PC-9 (cell line): ENCODE results near the gene KRT8. TPM values are rescaled to one million over a fixed set of nuclear protein-coding genes. Genes with fewer than 3 reads are reported as not detected.

ENCODE experiments used
- BruUV-seq: library from RNA; stranded (reverse); fragments of 400-500 nt; replicated peaks from 2 replicates; lab custom pipeline; 2021; lab: Mats Ljungman, UMichigan
- CTCF ChIA-PET: fragments of 300-600 bp; sonication (Branson Sonifier 250); formaldehyde crosslinking; loops from one replicate; lab custom pipeline; 2022; ENCODE audit warnings: antibody characterized with exemption; lab: Charles Lee
- POLR2A ChIA-PET: fragments of 300-600 bp; sonication (Branson Sonifier 250); formaldehyde crosslinking; loops from one replicate; lab custom pipeline; 2022; ENCODE audit warnings: antibody characterized with exemption; ENCODE audit not compliant: unreplicated experiment; lab: Charles Lee
- DNase-seq, 2 experiments: peaks; one replicate each; pipeline versions ENCODE4 v3.0.0 to v3.0.0-alpha.2; 2015 to 2022; ENCODE audit warnings: mixed read lengths in 1 of 2
- H2AFZ ChIP-seq: fragments of 200-600 bp; sonication (generic); 2 replicates; pipeline ENCODE4 v1.8.1; 2017; ENCODE audit warnings: antibody characterized with exemption
- H3F3A ChIP-seq: fragments of 200-600 bp; sonication (generic); 2 replicates; pipeline ENCODE4 v1.8.1; 2017; ENCODE audit warnings: antibody characterized with exemption, mild to moderate bottlenecking, low read depth; ENCODE audit not compliant: insufficient read depth
- H3K27ac ChIP-seq: fragments of 200-600 bp; sonication (generic); 2 replicates; pipeline ENCODE4 v1.6.1; 2016; ENCODE audit warnings: mixed run types
- H3K27me3 ChIP-seq: fragments of 200-600 bp; sonication (generic); 2 replicates; pipeline ENCODE4 v1.6.1; 2016; ENCODE audit warnings: low read depth, mixed run types; ENCODE audit not compliant: insufficient read depth
- H3K36me3 ChIP-seq: fragments of 200-600 bp; sonication (generic); 2 replicates; pipeline ENCODE4 v1.6.1; 2016; ENCODE audit warnings: low read depth, mixed run types
- H3K4me1 ChIP-seq: fragments of 200-600 bp; sonication (generic); replicated peaks from 2 replicates; pipeline ENCODE4 v1.6.1; 2016; ENCODE audit warnings: mixed run types; ENCODE audit not compliant: insufficient read depth
- H3K4me2 ChIP-seq: fragments of 200-600 bp; sonication (generic); 2 replicates; pipeline ENCODE4 v1.6.1; 2017; ENCODE audit warnings: mixed run types
- H3K4me3 ChIP-seq: fragments of 200-600 bp; sonication (generic); 2 replicates; pipeline ENCODE4 v1.6.1; 2016; ENCODE audit warnings: mixed run types
- H3K79me2 ChIP-seq: fragments of 200-600 bp; sonication (generic); 2 replicates; pipeline ENCODE4 v1.6.1; 2017; ENCODE audit warnings: low read depth, mixed run types
- H3K9me2 ChIP-seq: fragments of 200-600 bp; sonication (generic); 2 replicates; pipeline ENCODE4 v1.8.1; 2017; ENCODE audit warnings: mild to moderate bottlenecking; ENCODE audit not compliant: insufficient read depth
- H3K9me3 ChIP-seq: fragments of 200-600 bp; sonication (generic); 2 replicates; pipeline ENCODE4 v1.8.1; 2016; ENCODE audit warnings: low read depth; ENCODE audit not compliant: insufficient read depth
- H4K20me1 ChIP-seq: fragments of 200-600 bp; sonication (generic); 2 replicates; pipeline ENCODE4 v1.8.1; 2017; ENCODE audit not compliant: insufficient read depth
- EZH2 ChIP-seq: fragments of 200-600 bp; sonication (generic); IDR thresholded peaks from 2 replicates; pipeline ENCODE4 v1.8.0; 2017; ENCODE audit warnings: antibody characterized with exemption, low read depth
- intact Hi-C: fragments of 100-400 bp; cut with micrococcal nuclease; formaldehyde crosslinking; loops from one replicate; pipeline ENCODE4 v1.10.0; 2022; ENCODE audit not compliant: unreplicated experiment
- total RNA-seq: library from RNA; stranded (reverse); gene quantifications from 2 replicates; pipeline ENCODE4 v1.2.3, GENCODE V29; 2021
- TF ChIP-seq, protein P1 (sequence below): fragments of 200-600 bp; sonication (generic); conservative IDR thresholded peaks from 2 replicates; pipeline ENCODE4 v1.6.1; 2017; ENCODE audit warnings: mixed run types, antibody characterized with exemption, mild to moderate bottlenecking, moderate library complexity

KRT8 gene
- total RNA-seq, 1 experiment from 2014 or later, result 2,962 TPM

GRCh38 chr12:52946797-52947547 lies 42.1 kb upstream of the KRT8 start:
- POLR2A ChIA-PET, result interaction anchor here (0.5 to 9.3 kb wide), 6 partner anchors 21 to 800 kb away, joined by 3 to 311 read pairs (median 14); partner anchors contain the start of gene KRT8
- H3K27ac ChIP-seq, result peak overlapping the region; percentile 100

GRCh38 chr12:52946334-52946733 lies 41.5 kb upstream of the KRT8 start:
- DNase-seq, result no peak
- Histone ChIP-seq H4K20me1 (peaks cover 23% of the 10 kb centered on the region), H3F3A (peaks cover 68% of the 10 kb centered on the region), H3K9me2 (no peaks in the 10 kb centered on the region), H3K36me3 (peaks cover 22% of the 10 kb centered on the region), H2AFZ (no peak overlapping the region), H3K27me3 (no peaks in the 10 kb centered on the region), H3K9me3 (no peaks in the 10 kb centered on the region), H3K4me1 (peaks cover 57% of the 10 kb centered on the region), H3K27ac (peak overlapping the region; percentile 100), H3K79me2 (peaks cover 66% of the 10 kb centered on the region), H3K4me3 (peak overlapping the region; percentile 54; the same call in 1 of the 2 replicates), H3K4me2 (peak overlapping the region; percentile 93)
- ChIA-PET POLR2A (interaction anchor here (0.6 to 9.3 kb wide), 10 partner anchors 21 to 798 kb away, joined by 4 to 311 read pairs (median 13); partner anchors contain the start of gene KRT8), CTCF (interaction anchor here (0.7 to 2.6 kb wide), 3 partner anchors 20 to 510 kb away, joined by 3 to 19 read pairs (median 5); partner anchors contain the start of gene KRT8)
- no TSS peak for BruUV-seq
- intact Hi-C loops, result loop anchor here (5.0 kb wide), 1 partner anchor 714 kb away; the partner anchor contains the start of gene KRT7
- no peak for TF ChIP-seq EZH2

More at GRCh38 chr12:52946797-52947547, 42.1 kb upstream of the KRT8 start:
- no peaks in the 10 kb centered on the region for H3K9me3 ChIP-seq
- peaks cover 74% of the 10 kb centered on the region for H3F3A ChIP-seq
- intact Hi-C loops, result loop anchor here (5.0 kb wide), 1 partner anchor 715 kb away; the partner anchor contains the start of gene KRT7
- TF ChIP-seq, protein P1, sequence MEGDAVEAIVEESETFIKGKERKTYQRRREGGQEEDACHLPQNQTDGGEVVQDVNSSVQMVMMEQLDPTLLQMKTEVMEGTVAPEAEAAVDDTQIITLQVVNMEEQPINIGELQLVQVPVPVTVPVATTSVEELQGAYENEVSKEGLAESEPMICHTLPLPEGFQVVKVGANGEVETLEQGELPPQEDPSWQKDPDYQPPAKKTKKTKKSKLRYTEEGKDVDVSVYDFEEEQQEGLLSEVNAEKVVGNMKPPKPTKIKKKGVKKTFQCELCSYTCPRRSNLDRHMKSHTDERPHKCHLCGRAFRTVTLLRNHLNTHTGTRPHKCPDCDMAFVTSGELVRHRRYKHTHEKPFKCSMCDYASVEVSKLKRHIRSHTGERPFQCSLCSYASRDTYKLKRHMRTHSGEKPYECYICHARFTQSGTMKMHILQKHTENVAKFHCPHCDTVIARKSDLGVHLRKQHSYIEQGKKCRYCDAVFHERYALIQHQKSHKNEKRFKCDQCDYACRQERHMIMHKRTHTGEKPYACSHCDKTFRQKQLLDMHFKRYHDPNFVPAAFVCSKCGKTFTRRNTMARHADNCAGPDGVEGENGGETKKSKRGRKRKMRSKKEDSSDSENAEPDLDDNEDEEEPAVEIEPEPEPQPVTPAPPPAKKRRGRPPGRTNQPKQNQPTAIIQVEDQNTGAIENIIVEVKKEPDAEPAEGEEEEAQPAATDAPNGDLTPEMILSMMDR, result no peak
- no peak for TF ChIP-seq EZH2
- H3K4me2 ChIP-seq, result peak overlapping the region; percentile 93
- H3K27me3 ChIP-seq, result no peaks in the 10 kb centered on the region
- no TSS peak for BruUV-seq
- H2AFZ ChIP-seq, result no peak overlapping the region
- no peaks in the 10 kb centered on the region for H3K9me2 ChIP-seq
- CTCF ChIA-PET, result interaction anchor here (0.6 to 0.9 kb wide), 2 partner anchors 42 to 1575 kb away, joined by 3 read pairs; partner anchors contain the start of gene KRT8
- peaks cover 28% of the 10 kb centered on the region for H3K36me3 ChIP-seq
- peaks cover 72% of the 10 kb centered on the region for H3K79me2 ChIP-seq
- H3K4me3 ChIP-seq, result peak overlapping the region; percentile 54; the same call in 1 of the 2 replicates
- H4K20me1 ChIP-seq, result peaks cover 29% of the 10 kb centered on the region
- peaks cover 57% of the 10 kb centered on the region for H3K4me1 ChIP-seq
- peak in 1 of 2 experiments; percentile 75 for DNase-seq

- Histone ChIP-seq H3K9me3 (no peaks in the 10 kb centered on the region), H3K9me2 (no peaks in the 10 kb centered on the region), H3K4me3 (peak overlapping the region; percentile 54; the same call in 1 of the 2 replicates), H3K79me2 (peaks cover 59% of the 10 kb centered on the region), H3K27me3 (no peaks in the 10 kb centered on the region), H2AFZ (no peak overlapping the region), H3K27ac (peak overlapping the region; percentile 100), H3K36me3 (peaks cover 15% of the 10 kb centered on the region), H3K4me1 (peaks cover 57% of the 10 kb centered on the region), H3K4me2 (peak overlapping the region; percentile 93), H3F3A (peaks cover 60% of the 10 kb centered on the region), H4K20me1 (peaks cover 15% of the 10 kb centered on the region)
- BruUV-seq, result no TSS peak
- ChIA-PET POLR2A (interaction anchor here (0.6 to 9.3 kb wide), 24 partner anchors 8 to 798 kb away, joined by 3 to 311 read pairs (median 5); partner anchors contain the start of genes KRT8, SP1 and TARBP2), CTCF (interaction anchor here (0.6 to 2.6 kb wide), 6 partner anchors 19 to 667 kb away, joined by 3 to 19 read pairs (median 4); partner anchors contain the start of gene KRT8)
- intact Hi-C loops, result loop anchor here (1.0 to 5.0 kb wide), 4 partner anchors 18 to 713 kb away; partner anchors contain the start of genes KRT7 and KRT8
- no peak for TF ChIP-seq EZH2
- TF ChIP-seq, protein P1, result no peak
- peak; percentile 88 to 95 for DNase-seq
Measured at GRCh38 chr12:52945389-52946232, 40.7 kb upstream of the KRT8 start.
